Heart left ventricle (tissue), 13 donors: ENCODE measurements around the gene SIX5.
A peak's percentile ranks its signal among the peaks of the same experiment; 100 is the strongest.

Experiments used
- CTCF ChIP-seq, 12 donors: fragments of 200-600 bp; sonication (generic) in 4 of 12; IDR thresholded peaks; one replicate each; pipeline versions ENCODE4 v1.5.0 to v1.8.0; 2018 to 2022; ENCODE audit warnings: antibody characterized with exemption in 12 of 12, mild to moderate bottlenecking in 5 of 12
- POLR2A ChIP-seq, 2 donors: fragments of 450-650 bp; IDR thresholded peaks; one replicate each; pipeline ENCODE4 v1.6.1; 2017; ENCODE audit warnings: antibody characterized with exemption in 2 of 2, mild to moderate bottlenecking in 2 of 2, moderate library complexity in 2 of 2
- donor health status: ischemic (EF 13 %, LVEDD 7.1; RV severe dilation, severe dysfunction).
- donor health status: DM: no; HTN: yes; CAD: no.
- donor health status: DM: no; HTN: no; CAD: no.
- donor health status: ischemic (EF 25% LVEDD 6.9; RV normal size, moderate dysfunction).
- donor health status: ischemic (EF 25% LVEDD 5.7; RV mildly dilated, moderate dysfunction).
- donor health status: ischemic (EF 35%, LVEDD 5.7; RV mildly dilated, moderate dysfunction).
- donor health status: nonischemic (EF 11% LVEDD 7.7; RV severe dilation, severe dysfunction).
- donor health status: DM: yes; HTN: yes; CAD: no.
- donor health status: PGD.
- donor health status: ischemic (EF 29% LVEDD 5.4; RV normal size, mild dysfunction).
- donor health status: nonischemic (EF 23%, LVEDD 6.1; RV moderate dilation, normal function).

- TF ChIP-seq CTCF (IDR thresholded peaks at IDR 0.05) (no peak), POLR2A (IDR thresholded peaks at IDR 0.05) (peak in 1 of 2 donors; percentile 70)
These were observed 23.6 kb upstream of the SIX5 start, which contains the start of gene DMWD for GRCh38 chr19:45792470-45793177.
